Activated CD8-positive, alpha-beta T cell treated with anti-CD3 and anti-CD28 coated beads, Interleukin-2, amount 10 ng/mL, durations not matched to agents 7 days and 5 days (primary cell): ENCODE measurements around the gene ATP13A4. TPM values are rescaled to one million over a fixed set of nuclear protein-coding genes. Genes with fewer than 3 reads are reported as not detected.
"Not testable (repeated sequence)": the region's sequence is repeated elsewhere in the genome, so short reads cannot be mapped to it uniquely, and the experiment has no call there.

Source experiments
- ATAC-seq: fragments of 150-1000 bp; cut with Tn5 transposase; one replicate; pipeline ENCODE4 v1.10.0; 2021; ENCODE audit warnings: moderate library complexity
- CTCF ChIA-PET: fragments of 350-600 bp; sonication (Branson Sonifier 250); formaldehyde crosslinking; loops from one replicate; lab custom pipeline; 2021; ENCODE audit warnings: antibody characterized with exemption; lab: Charles Lee
- POLR2A ChIA-PET: fragments of 350-600 bp; sonication (Branson Sonifier 250); formaldehyde crosslinking; loops from one replicate; lab custom pipeline; 2021; ENCODE audit warnings: antibody characterized with exemption; lab: Charles Lee
- DNase-seq: peaks from one replicate; pipeline ENCODE4 v3.0.0-alpha.2; 2020
- H3K27ac Mint-ChIP-seq: one replicate; pipeline ENCODE4 v1.8.0; 2021; ENCODE audit warnings: mild to moderate bottlenecking, mixed read lengths
- H3K27me3 Mint-ChIP-seq: one replicate; pipeline ENCODE4 v1.8.0; 2021; ENCODE audit warnings: low read depth, mixed read lengths
- H3K36me3 Mint-ChIP-seq: one replicate; pipeline ENCODE4 v1.8.0; 2021; ENCODE audit warnings: low read depth, mixed read lengths
- H3K4me1 Mint-ChIP-seq: one replicate; pipeline ENCODE4 v1.8.0; 2021; ENCODE audit warnings: low read depth, mixed read lengths
- H3K4me3 Mint-ChIP-seq: one replicate; pipeline ENCODE4 v1.8.0; 2021; ENCODE audit warnings: mild to moderate bottlenecking, mixed read lengths
- H3K9me3 Mint-ChIP-seq: one replicate; pipeline ENCODE4 v1.8.0; 2022; ENCODE audit warnings: mixed read lengths; ENCODE audit not compliant: insufficient read depth
- total RNA-seq, 2 experiments: library from RNA; stranded (reverse); gene quantifications; one replicate each; pipeline ENCODE4 v1.2.3, GENCODE V29; 2021

The ATP13A4 gene
- total RNA-seq, 2 experiments from 2014 or later = 1.8 to 2.4 TPM

DNA sequence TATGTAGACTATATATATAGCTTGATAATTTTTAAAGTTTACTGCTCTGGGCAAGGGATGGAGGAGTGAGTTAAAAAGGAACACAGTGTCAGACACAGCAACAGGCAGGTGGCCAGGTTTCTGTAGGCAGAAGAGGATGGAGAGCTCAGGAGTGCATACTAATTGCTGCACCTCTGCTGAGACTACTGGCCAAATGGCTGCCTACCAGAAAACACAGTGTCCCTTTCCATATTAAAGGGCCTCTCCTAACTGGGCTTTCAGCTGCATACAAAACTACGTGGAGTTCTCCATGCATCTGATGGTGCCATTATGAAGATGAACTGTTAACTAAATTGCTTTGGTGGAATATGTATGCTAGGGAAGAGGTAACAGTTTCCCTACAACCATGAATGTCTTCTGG, 1.8 kb downstream of the ATP13A4 start:
- no peaks in the 10 kb centered on the region for H3K27me3 Mint-ChIP-seq
- no peaks in the 10 kb centered on the region for H3K9me3 Mint-ChIP-seq
- ATAC-seq (no peak), DNase-seq (no peak)
- ChIA-PET POLR2A (no interaction called here), CTCF (no interaction called here)
- H3K4me1 Mint-ChIP-seq = no peaks in the 10 kb centered on the region
- H3K36me3 Mint-ChIP-seq = no peaks in the 10 kb centered on the region
- no peak overlapping the region for H3K27ac Mint-ChIP-seq
- no peak overlapping the region for H3K4me3 Mint-ChIP-seq

DNA sequence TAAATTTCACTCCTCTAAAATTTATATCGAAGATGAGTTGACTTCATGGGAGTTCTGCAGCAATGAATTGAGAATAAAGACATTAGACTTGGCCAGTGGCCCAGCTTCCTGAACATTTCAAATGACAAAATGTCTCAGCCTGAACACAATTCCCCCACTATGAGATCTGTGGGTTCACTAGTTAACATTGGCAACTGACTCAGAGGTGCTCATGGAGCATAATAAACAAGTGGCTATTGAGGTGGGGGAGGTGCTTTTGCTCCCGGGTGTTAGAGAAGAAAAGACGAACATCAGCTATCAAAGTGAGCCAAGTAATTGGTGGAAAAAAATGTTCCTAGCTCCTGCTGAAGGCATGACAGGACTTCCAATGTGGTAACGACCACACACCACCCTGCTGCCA, 6.3 kb downstream of the ATP13A4 start:
- ATAC-seq (no peak), DNase-seq (no peak)
- Mint-ChIP-seq H3K27ac (no peak overlapping the region), H3K9me3 (no peaks in the 10 kb centered on the region), H3K36me3 (no peaks in the 10 kb centered on the region), H3K27me3 (no peaks in the 10 kb centered on the region), H3K4me3 (no peak overlapping the region), H3K4me1 (no peaks in the 10 kb centered on the region)
- ChIA-PET CTCF (no interaction called here), POLR2A (no interaction called here)

DNA sequence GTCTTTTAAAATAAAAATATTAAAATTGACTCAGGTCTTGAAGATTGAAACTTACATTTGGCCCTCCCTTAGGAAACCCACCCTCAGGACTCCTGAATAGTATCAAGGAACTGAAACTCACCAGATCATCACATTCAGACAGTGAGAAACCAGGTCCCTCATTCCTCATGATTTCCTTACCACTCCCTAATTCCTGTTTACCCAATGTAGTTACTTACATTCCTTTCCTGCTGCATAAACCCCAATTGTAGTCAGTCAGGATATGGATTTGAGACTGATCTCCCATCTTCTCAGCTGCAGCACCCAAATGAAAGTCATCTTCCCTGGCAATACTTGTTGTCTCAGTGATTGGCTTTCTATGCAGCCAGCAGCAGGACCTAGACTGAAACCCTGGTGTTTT, 8.6 kb downstream of the ATP13A4 start:
- no peaks in the 10 kb centered on the region for H3K27me3 Mint-ChIP-seq
- POLR2A ChIA-PET = no interaction called here

GRCh38 chr3:193545304-193545703, 9.4 kb downstream of the ATP13A4 start:
- DNase-seq (no peak), ATAC-seq (no peak)
- CTCF ChIA-PET = no interaction called here
- no peaks in the 10 kb centered on the region for H3K27me3 Mint-ChIP-seq
- POLR2A ChIA-PET = no interaction called here
- H3K4me1 Mint-ChIP-seq = no peaks in the 10 kb centered on the region
- H3K4me3 Mint-ChIP-seq = no peak overlapping the region
- no peak overlapping the region for H3K27ac Mint-ChIP-seq
- H3K36me3 Mint-ChIP-seq = no peaks in the 10 kb centered on the region
- no peaks in the 10 kb centered on the region for H3K9me3 Mint-ChIP-seq

More for the DNA sequence above, 8.6 kb downstream of the ATP13A4 start:
- ATAC-seq = no peak
- no peak for DNase-seq
- Mint-ChIP-seq H3K9me3 (no peaks in the 10 kb centered on the region), H3K4me3 (no peak overlapping the region), H3K27ac (no peak overlapping the region), H3K36me3 (no peaks in the 10 kb centered on the region), H3K4me1 (no peaks in the 10 kb centered on the region)
- CTCF ChIA-PET = no interaction called here

GRCh38 chr3:193544289-193544688, 10.4 kb downstream of the ATP13A4 start:
- Mint-ChIP-seq H3K36me3 (no peaks in the 10 kb centered on the region), H3K4me1 (no peaks in the 10 kb centered on the region), H3K9me3 (no peaks in the 10 kb centered on the region), H3K27ac (no peak overlapping the region), H3K27me3 (no peaks in the 10 kb centered on the region), H3K4me3 (no peak overlapping the region)
- DNase-seq = no peak
- POLR2A ChIA-PET = interaction anchor here (0.6 kb wide), 1 partner anchor 15 kb away, joined by 3 read pairs; no protein-coding TSS in a partner anchor
- CTCF ChIA-PET = no interaction called here
- no peak for ATAC-seq

DNA sequence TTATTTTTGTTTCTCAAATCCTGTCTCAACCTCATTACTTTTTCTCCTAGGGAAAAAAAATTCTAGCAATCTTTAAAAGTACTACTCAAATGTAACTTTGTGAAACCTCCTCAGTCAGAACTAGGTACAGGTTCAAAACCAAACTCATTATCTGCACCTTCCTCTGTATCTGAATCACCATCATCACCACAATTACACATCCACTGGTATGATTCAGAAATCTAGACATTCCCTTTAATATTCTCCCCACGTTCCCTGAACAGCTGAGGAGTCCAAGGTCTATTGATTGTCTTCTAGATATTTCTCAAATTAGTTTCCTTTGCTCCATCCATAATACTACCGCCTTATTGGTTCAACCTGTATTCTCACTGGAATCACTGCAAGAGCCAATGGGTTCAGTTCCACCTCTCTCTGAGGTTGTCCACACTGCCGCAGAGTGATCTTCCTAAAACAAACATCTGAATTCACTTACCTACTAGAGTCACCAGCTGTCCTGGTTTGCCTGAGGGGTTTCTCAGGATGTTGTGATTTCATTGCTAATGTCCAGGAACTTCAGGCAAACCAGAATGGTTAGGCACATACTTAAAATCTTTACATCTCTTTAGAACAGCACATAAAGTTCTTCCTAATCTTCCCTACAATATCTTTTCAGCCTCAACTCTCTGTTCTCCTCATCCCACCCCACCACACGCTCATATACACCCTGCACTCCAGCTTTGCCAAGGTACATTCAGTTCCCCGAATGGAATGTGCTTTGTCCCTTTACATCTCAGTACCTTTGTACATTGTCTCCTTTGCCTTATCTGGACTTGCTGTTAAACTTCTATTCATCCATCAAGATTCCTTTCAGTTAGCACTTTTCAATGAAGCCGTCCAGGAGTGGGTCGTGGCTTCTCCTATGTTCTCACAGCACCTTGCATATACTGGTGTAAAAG, 24.2 kb downstream of the ATP13A4 start:
- ATAC-seq (no peak), DNase-seq (no peak)
- ChIA-PET POLR2A (no interaction called here), CTCF (no interaction called here)
- Mint-ChIP-seq H3K27me3 (peaks cover 2% of the 10 kb centered on the region), H3K4me1 (no peaks in the 10 kb centered on the region), H3K9me3 (no peaks in the 10 kb centered on the region), H3K36me3 (no peaks in the 10 kb centered on the region), H3K4me3 (no peak overlapping the region), H3K27ac (no peak overlapping the region)

DNA sequence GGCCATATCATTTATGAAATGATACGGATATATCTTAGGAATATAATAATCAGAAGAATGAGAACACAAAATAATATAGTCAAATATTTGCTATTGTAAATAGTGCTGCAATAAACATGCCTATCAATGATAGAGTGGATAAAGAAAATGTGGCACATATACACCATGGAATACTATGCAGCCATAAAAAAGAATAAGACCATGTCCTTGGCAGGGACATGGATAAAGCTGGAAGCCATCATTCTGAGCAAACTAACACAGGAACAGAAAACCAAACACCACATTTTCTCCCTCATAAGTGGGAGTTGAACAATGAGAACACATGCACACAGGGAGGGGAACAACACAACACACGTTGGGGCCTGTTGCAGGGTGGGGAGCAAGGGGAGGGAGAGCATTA, 28.6 kb downstream of the ATP13A4 start:
- DNase-seq, POLR2A ChIA-PET, H3K4me3 Mint-ChIP-seq, H3K9me3 Mint-ChIP-seq, H3K27me3 Mint-ChIP-seq, H3K27ac Mint-ChIP-seq, ATAC-seq, H3K36me3 Mint-ChIP-seq, H3K4me1 Mint-ChIP-seq, CTCF ChIA-PET: not testable (repeated sequence)

GRCh38 chr3:193522473-193522872, 32.2 kb downstream of the ATP13A4 start:
- ATAC-seq (no peak), DNase-seq (no peak)
- H3K9me3 Mint-ChIP-seq = no peaks in the 10 kb centered on the region
- H3K27me3 Mint-ChIP-seq = peaks cover 3% of the 10 kb centered on the region
- no peak overlapping the region for H3K4me3 Mint-ChIP-seq
- ChIA-PET CTCF (no interaction called here), POLR2A (no interaction called here)
- no peak overlapping the region for H3K27ac Mint-ChIP-seq
- H3K36me3 Mint-ChIP-seq = no peaks in the 10 kb centered on the region
- H3K4me1 Mint-ChIP-seq = no peaks in the 10 kb centered on the region

GRCh38 chr3:193520738-193521137, 34.0 kb downstream of the ATP13A4 start:
- H3K27ac Mint-ChIP-seq = no peak overlapping the region
- CTCF ChIA-PET = no interaction called here
- no peaks in the 10 kb centered on the region for H3K9me3 Mint-ChIP-seq
- H3K4me3 Mint-ChIP-seq = no peak overlapping the region
- H3K27me3 Mint-ChIP-seq = peaks cover 3% of the 10 kb centered on the region
- no peaks in the 10 kb centered on the region for H3K4me1 Mint-ChIP-seq
- ATAC-seq = no peak
- DNase-seq = no peak
- POLR2A ChIA-PET = no interaction called here
- H3K36me3 Mint-ChIP-seq = no peaks in the 10 kb centered on the region

- Mint-ChIP-seq H3K27ac (no peak overlapping the region), H3K9me3 (no peaks in the 10 kb centered on the region), H3K4me3 (no peak overlapping the region), H3K27me3 (peaks cover 3% of the 10 kb centered on the region), H3K4me1 (no peaks in the 10 kb centered on the region), H3K36me3 (no peaks in the 10 kb centered on the region)
- POLR2A ChIA-PET = no interaction called here
- DNase-seq (no peak), ATAC-seq (no peak)
- CTCF ChIA-PET = no interaction called here
Measured at GRCh38 chr3:193515966-193516365, 38.7 kb downstream of the ATP13A4 start.

- ChIA-PET CTCF (interaction anchor here (0.8 kb wide), 1 partner anchor 62 kb away, joined by 3 read pairs; no protein-coding TSS in a partner anchor), POLR2A (no interaction called here)
- H3K4me1 Mint-ChIP-seq = no peaks in the 10 kb centered on the region
- no peak overlapping the region for H3K4me3 Mint-ChIP-seq
- H3K36me3 Mint-ChIP-seq = no peaks in the 10 kb centered on the region
- no peak for DNase-seq
- no peaks in the 10 kb centered on the region for H3K9me3 Mint-ChIP-seq
- no peak for ATAC-seq
- H3K27me3 Mint-ChIP-seq = no peaks in the 10 kb centered on the region
- H3K27ac Mint-ChIP-seq = no peak overlapping the region
Measured at GRCh38 chr3:193510154-193510553, 44.5 kb downstream of the ATP13A4 start.

DNA sequence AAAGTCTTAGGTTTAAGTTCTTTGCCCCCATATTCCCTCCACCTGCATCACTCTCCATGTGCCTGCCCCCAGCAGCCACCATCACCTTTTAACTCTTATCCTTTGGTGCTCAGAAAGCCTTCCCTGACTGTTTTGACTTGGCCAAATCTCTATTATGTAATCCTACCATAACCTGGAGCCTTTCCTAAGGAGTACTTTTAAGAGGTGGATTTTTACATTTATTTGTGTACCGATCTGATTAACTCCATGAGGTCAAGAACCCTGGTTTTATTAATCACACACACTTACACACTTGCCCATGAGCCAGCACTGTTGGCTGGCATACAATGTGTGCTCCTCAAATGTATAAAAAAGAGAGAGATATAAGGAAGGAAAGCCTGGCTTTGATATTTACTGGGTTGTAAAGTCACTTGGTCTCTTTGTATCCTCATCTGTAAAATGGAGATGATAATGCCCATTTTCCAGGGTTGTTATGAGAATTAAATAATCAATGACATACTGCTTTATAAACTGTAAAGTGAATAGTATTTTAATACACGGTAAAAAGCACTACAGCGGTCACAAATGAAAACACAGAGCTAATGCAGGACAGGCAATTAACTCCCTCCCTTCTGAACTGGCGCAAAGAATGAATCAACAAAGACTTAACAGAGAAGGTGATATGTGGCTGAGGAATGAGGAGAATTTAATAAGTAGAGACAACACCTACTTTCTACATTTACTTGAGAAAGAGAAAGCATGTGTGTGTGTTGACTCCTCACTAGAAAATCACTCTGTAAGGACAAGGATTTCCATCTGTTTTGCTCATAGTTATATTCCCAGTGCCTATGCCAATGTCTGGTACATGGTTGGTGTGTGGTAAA, 45.4 kb downstream of the ATP13A4 start:
- no peak for DNase-seq
- no peak for ATAC-seq
- H3K9me3 Mint-ChIP-seq = no peaks in the 10 kb centered on the region
- no peaks in the 10 kb centered on the region for H3K27me3 Mint-ChIP-seq
- H3K4me3 Mint-ChIP-seq = no peak overlapping the region
- no peaks in the 10 kb centered on the region for H3K36me3 Mint-ChIP-seq
- no peaks in the 10 kb centered on the region for H3K4me1 Mint-ChIP-seq
- CTCF ChIA-PET = no interaction called here
- H3K27ac Mint-ChIP-seq = no peak overlapping the region
- POLR2A ChIA-PET = interaction anchor here (0.6 kb wide), 1 partner anchor 9 kb away, joined by 3 read pairs; no protein-coding TSS in a partner anchor
